ENCODE results near the gene TPCN2.

TPCN2 gene

GRCh38 chr11:69171476-69172240 lies 122.9 kb downstream of the TPCN2 start:
- DNase-seq = no peak

DNA sequence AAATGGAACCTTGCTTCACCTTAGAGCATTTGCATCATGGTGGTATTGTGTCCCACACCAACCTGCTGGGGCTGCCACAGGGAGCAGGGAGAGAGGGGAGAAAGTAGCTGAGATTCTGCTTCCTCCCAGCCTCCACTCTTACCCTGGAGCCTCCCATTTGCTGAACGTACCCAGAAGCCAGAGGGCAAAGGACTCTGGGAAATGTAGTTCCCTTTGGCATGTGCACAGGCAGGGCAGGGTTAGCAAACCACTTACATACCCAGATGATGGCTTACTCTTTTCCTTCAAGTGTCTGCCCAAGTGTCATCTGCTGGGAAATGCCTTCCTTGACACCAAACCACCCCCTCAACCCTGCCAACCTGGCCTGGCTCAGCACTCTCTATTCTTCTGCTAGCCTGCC lies 123.9 kb downstream of the TPCN2 start:
- DNase-seq = no peak

DNA sequence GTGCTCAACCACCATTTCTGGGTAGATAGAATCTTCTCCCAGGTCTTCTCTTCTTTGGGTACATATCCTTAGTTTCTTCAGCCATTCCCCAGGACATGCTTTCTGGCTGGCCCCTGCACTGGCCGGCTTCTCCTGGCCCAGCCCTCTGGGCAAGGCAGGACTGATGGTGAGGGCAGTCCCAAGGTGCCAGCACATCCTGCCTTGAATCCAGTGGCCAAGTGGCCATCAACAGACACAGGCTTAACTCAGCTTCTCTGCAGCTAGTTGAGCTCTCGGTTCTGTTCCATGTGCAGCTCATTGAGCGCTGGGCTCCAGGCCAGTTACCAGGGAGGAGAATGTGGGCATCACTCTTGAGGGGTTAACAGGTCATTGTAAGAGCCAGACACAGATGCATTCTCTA lies 124.6 kb downstream of the TPCN2 start:
- DNase-seq = no peak

DNA sequence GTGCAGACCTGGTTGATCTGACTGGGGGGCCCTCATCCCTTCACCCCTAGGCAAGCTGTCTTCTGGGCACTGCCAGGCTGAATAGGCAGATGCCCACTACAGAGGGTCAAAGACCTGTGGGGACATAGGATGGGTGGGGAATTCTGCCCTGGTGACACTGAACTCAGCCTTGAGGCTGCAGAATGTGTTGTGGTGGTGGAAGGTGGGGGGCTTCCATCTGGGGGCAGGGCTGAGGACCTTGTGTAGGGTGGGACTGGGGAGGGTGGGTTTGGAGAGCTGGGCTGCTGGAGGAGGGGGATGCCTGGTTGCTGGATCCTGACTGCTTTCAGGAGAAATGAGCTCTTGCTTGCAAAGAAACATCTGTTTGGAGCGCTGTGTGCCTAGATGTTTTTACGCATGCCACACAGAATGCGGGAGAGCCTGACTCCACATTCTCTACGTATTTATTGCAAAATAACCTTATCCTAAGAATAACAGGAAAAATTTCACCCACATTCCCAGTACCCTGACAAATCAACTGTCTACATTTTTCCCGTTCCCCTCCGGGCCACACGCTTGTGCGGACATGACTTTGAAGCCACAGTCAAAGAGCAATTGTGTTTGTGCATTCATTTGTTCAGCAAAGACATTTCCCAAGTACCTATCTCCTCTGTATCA lies 125.3 kb downstream of the TPCN2 start:
- DNase-seq = no peak

GRCh38 chr11:69174841-69175240 lies 126.1 kb downstream of the TPCN2 start:
- no peak for DNase-seq

DNA sequence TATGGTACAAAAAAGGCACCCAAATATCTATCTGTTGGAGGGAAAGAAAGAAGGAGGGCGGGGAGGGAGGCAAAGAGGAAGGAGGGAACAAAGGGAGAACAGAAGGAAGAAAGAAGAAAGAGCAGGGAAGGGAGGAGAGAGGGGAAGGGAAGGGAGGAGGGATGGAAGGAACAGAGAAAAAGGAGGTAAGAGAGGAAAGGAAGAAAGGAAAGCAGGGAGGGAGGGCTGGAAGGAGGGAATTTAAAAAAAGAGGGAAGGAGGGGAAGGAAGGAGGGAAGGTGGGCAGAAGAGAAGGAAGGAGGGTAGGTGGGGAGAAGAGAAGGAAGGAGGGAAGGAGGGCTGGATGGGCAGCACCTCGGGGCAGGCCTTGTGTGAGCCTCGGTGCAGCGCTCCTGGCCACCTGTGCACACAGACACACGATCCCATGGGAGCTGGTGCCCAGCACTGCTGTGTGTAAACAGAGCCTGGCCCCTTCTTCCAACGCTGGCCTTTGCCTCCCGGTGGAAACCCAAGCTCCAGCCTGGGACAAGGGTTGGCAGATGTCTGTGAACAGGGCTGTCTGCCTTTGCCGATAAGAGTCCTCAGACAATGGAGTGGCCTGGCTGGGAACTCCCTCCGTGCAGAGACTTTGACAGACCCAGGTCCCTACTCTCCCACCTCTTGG lies 130.2 kb downstream of the TPCN2 start:
- DNase-seq = no peak

- DNase-seq = no peak
Observed at GRCh38 chr11:69180226-69180625, 131.5 kb downstream of the TPCN2 start.

GRCh38 chr11:69180726-69181125 lies 132.0 kb downstream of the TPCN2 start:
- no peak for DNase-seq

GRCh38 chr11:69183613-69184012 lies 134.9 kb downstream of the TPCN2 start:
- no peak for DNase-seq

Data from NCI-H748 treated with DMSO at 0.1 percent for 48 hours (cell line).